Breast epithelium (tissue), 3 donors: Measurements from ENCODE around the gene NXT1.

Source experiments
- CTCF ChIP-seq, 3 donors: fragments of 450-650 bp; IDR thresholded peaks; one replicate each; pipeline ENCODE4 v1.5.1; 2016 to 2017; ENCODE audit warnings: antibody characterized with exemption in 3 of 3, mild to moderate bottlenecking in 3 of 3, moderate library complexity in 3 of 3
- POLR2A ChIP-seq: fragments of 450-650 bp; IDR thresholded peaks from one replicate; pipeline ENCODE4 v1.6.1; 2016; ENCODE audit warnings: antibody characterized with exemption, mild to moderate bottlenecking, moderate library complexity

- TF ChIP-seq CTCF (IDR thresholded peaks at IDR 0.05) (no peak), POLR2A (no peak)
These were observed 35.9 kb upstream of the NXT1 start for GRCh38 chr20:23314699-23315098.
